Measurements from ENCODE around the gene ARHGEF25.

ARHGEF25 gene

DNA sequence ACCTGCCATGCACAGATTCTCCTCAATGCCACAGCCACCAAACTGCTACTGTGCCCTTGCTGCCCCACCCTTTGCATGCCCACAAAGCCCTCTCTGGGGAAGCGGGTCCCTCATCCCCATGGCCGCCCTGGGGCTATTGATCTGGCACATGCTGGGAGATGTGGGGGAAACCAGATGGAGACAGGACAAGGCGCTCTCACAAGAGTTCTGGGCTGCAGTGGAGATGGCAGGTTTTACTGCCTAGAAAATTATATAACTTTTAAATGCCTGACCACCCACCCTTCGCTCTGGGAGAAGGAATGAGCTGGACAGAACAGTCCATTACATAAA lies 30.8 kb upstream of the ARHGEF25 start:
- H3K4me3 ChIP-seq (replicated peaks; ENCODE audit: low read depth, low read length): no peak overlapping the region
- DNase-seq (ENCODE audit: low read depth): no peak
- TF ChIP-seq, protein P1, sequence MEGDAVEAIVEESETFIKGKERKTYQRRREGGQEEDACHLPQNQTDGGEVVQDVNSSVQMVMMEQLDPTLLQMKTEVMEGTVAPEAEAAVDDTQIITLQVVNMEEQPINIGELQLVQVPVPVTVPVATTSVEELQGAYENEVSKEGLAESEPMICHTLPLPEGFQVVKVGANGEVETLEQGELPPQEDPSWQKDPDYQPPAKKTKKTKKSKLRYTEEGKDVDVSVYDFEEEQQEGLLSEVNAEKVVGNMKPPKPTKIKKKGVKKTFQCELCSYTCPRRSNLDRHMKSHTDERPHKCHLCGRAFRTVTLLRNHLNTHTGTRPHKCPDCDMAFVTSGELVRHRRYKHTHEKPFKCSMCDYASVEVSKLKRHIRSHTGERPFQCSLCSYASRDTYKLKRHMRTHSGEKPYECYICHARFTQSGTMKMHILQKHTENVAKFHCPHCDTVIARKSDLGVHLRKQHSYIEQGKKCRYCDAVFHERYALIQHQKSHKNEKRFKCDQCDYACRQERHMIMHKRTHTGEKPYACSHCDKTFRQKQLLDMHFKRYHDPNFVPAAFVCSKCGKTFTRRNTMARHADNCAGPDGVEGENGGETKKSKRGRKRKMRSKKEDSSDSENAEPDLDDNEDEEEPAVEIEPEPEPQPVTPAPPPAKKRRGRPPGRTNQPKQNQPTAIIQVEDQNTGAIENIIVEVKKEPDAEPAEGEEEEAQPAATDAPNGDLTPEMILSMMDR (IDR thresholded peaks at IDR 0.05; ENCODE audit: low read length, missing control alignments): no peak

DNA sequence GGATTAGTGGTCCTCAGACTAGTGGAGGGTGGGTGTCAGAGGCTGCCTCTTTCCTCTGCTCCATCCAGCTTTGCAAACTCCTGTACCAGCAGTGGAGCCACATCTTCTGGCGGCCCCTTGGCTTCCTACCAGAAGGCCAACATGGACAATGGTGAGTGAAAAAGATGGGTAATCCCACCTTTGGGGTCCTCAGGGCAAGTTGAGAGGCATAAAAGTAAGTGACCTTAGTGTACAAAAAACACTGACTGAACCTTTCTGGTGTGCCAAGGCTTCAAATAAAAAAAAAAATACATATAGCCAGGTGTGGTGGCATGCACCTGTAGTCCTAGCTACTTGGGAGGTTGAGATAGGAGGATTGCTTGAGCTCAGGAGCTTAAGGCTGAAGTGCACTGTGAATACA lies 29.4 kb upstream of the ARHGEF25 start:
- H3K4me3 ChIP-seq (replicated peaks; ENCODE audit: low read depth, low read length): no peak overlapping the region
- DNase-seq (ENCODE audit: low read depth): no peak
- TF ChIP-seq, protein P1 (IDR thresholded peaks at IDR 0.05; ENCODE audit: low read length, missing control alignments): no peak

DNA sequence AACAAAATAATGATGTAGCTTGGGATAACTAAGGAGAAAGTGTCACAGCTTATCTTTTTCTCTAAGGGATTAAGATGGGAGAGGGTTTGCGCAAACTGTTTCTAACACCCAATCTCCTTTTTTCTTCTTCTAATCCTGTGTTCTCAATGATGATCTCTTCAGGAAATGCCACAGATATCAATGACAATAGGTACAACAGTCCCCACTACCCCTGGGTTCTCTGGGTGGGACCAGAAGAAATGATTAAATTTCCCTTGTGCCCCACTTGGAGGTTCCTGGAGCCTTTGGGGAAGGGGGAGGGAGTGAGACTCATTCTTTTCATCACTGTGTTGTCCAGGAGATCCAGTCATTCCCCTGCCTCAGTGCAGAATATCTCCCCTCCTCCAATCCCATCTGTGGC lies 28.8 kb upstream of the ARHGEF25 start:
- TF ChIP-seq, protein P1 (IDR thresholded peaks at IDR 0.05; ENCODE audit: low read length, missing control alignments): no peak
- no peak for DNase-seq (ENCODE audit: low read depth)

DNA sequence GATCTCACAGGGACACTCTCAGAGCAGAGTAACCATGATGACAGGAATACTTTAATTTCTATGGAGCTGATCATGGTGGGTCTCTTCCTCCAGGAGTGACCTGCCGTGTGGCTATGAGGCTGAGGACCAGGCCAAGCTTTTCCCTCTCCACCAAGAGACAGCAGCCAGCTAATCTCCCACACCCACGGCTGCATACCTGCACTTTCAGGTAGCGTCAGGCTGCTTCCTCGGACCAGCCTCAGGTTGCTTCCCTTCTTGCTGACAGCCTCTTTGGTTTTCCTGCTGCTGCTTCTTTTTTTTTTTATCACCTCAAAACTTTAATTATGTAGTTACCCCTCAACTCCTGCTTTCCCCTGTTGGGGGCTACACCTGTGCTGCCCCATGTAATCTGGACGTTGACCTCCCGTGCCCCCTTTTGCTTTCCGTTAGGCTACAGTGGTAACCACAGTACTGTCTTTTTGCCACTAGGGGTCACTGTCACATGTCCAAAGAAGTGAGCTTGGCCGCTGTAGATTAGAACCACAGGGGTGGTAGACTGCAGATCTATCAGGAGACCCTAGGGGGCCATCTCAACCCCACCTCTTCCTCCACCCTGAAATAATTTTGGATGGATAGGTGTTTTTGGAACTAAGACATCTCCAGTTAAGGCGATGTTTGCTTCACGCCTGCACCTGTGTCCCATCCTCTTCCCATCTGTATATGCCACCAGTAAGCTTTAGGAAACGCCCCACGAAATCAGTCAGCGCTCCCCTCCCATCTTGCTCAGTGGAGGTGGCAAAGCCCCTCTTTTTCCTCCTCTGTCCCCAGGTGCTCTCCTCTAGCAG lies 28.0 kb upstream of the ARHGEF25 start:
- peak; percentile 86 for DNase-seq (ENCODE audit: low read depth)
- no peak overlapping the region for H3K4me3 ChIP-seq (replicated peaks; ENCODE audit: low read depth, low read length)
- TF ChIP-seq, protein P1 (IDR thresholded peaks at IDR 0.05; ENCODE audit: low read length, missing control alignments): peak; percentile 91

More for the DNA sequence above, 28.8 kb upstream of the ARHGEF25 start:
- H3K4me3 ChIP-seq (replicated peaks; ENCODE audit: low read depth, low read length): no peak overlapping the region

DNA sequence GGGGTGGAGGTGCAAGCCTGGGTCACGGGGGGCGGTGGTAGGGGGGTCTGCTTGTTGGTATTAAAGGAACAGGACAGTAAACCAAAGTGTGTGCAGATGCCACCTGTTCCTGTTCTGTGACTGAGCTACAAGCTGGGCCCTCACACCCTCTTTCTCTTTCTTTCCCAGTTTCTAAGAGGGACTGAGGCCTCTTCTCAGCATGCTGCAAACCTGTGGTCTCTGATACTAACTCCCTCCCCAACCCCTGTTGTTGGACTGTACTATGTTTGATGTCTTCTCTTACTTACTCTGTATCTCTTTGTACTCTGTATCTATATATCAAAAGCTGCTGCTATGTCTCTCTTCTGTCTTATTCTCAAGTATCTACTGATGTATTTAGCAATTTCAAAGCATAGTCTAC lies 27.2 kb upstream of the ARHGEF25 start:
- no peak for DNase-seq (ENCODE audit: low read depth)
- no peak overlapping the region for H3K4me3 ChIP-seq (replicated peaks; ENCODE audit: low read depth, low read length)
- TF ChIP-seq, protein P1 (IDR thresholded peaks at IDR 0.05; ENCODE audit: low read length, missing control alignments): no peak

DNA sequence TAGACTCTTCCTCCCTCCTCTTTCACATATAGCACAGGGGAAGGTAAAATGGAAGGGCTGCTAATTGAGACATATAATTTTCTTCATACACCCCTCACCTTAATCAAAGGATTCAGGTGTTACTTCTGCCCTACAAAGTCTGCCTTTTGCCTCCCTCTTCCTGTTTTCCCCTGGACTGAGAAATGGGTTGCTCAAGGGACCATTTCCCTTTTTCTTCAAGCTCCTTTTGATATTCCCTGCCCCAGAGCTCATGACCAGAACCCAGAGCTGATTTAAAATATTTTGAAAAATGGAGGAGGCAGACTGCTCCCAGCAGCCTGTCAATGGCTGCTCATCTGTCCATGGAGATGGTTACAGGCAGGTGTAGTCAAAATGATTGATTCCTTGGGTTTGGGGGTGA lies 26.5 kb upstream of the ARHGEF25 start:
- DNase-seq (ENCODE audit: low read depth): no peak
- TF ChIP-seq, protein P1 (IDR thresholded peaks at IDR 0.05; ENCODE audit: low read length, missing control alignments): no peak
- H3K4me3 ChIP-seq (replicated peaks; ENCODE audit: low read depth, low read length): no peak overlapping the region

DNA sequence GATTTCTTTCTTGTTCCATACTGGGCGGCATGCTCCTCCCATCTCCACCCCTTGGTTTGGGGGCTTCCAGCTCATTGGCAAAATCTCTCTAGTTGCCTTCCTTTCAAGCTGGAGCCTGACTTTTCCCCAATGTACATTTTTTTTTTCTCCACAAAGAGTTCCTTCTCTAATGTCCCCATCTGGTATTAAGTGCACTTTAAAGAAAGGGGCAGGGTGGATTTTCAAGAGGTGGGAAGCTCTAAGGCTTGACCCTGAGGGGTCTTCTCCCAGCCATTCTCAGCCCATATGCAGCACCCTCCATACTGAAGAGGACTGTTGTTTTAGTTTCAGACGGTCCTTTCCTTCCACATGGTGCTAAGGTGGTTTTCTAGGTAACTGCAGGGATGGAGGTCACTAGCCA lies 26.1 kb upstream of the ARHGEF25 start:
- no peak overlapping the region for H3K4me3 ChIP-seq (replicated peaks; ENCODE audit: low read depth, low read length)
- TF ChIP-seq, protein P1 (IDR thresholded peaks at IDR 0.05; ENCODE audit: low read length, missing control alignments): no peak
- no peak for DNase-seq (ENCODE audit: low read depth)

Data from fibroblast of pulmonary artery (primary cell).